GM18526 (cell line): ENCODE results near the gene MID1.

Experiments used
- POLR2A ChIP-seq: IDR thresholded peaks from 3 replicates; pipeline ENCODE4 v1.6.1; 2011; ENCODE audit not compliant: insufficient read length; ENCODE audit errors: extremely low read depth

Gene MID1

GRCh38 chrX:10620121-10620699, at the start of gene MID1:
Gene MID1 (minus strand): TSS chrX:10620585. CDS start chrX:10567547, 53,038 bp downstream.
- TF ChIP-seq POLR2A = no peak

DNA sequence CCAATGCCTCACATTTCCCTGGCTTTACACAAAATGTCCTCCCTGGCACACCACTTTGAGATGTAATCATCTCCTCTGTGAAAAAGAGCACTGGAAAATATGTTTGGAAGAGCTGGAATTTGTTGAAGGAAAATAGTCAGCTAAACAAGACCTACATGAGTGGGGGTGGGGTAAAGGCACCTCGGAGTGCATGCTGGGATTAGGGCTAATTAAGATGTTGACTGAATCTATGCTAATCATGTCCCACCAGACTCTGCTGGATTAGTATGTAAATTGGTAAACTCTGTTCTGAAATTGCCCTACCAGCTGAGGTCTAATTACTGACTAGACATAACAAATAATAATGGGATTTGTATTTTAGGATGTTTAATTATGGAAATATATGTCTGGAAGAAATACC, 46.8 kb upstream of the MID1 start:
- TF ChIP-seq POLR2A = no peak

DNA sequence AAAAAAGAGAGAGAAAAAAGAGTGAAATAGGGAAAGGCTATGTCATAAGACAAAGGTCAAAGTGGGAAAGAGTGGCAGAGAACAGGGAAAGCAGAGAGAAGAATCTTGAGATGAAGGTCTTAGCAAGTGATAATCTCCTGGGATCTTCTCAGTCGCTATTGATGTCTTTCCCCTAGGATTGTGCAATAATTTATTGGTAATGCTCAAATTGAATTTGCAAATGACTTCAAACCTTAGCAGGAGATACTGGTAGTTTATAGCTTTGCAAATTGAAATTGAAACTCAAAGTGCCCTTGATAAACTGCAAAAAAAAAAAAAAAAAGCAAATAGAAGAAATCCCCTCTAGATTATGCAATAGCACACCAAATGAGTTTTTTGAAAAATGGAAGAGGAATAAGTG, 45.7 kb upstream of the MID1 start:
- no peak for TF ChIP-seq POLR2A

DNA sequence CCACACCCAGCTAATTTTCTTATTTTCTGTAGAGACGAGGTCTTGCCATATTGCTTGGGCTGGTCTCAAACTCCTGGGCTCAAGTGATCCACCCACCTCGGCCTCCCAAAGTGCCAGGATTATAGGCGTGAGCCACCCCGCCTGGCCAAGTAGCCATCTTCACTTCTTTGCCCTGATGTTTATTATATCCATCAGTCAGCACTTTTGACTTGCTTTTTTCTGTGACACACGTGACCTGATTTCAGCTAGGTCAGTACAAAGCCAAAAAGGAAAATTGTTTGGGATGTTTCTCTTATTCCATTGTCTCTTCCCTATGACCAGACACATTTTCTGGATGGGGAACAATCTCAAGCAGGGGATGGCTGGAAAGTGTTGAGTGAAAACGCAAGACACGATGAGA, 45.3 kb upstream of the MID1 start:
- TF ChIP-seq POLR2A = no peak

DNA sequence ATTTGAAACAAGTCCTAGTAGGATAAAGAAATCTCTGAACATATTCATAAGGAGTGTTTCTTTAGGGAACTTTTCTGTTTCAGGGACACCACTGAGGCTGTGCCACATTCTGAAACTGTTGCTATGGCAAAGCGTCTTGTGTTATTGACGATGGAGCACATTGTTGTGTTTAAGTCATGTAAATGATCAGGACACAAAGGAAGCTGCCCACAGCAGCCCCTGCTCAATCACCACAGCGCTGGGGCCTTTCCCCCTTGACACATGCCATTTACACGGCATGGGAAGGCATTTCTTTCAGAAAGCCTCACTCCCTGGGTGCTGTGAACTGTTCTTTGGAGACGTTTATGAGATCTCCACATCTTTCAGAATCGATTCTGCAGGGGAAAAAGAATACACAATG, 39.8 kb upstream of the MID1 start:
- TF ChIP-seq POLR2A = no peak

DNA sequence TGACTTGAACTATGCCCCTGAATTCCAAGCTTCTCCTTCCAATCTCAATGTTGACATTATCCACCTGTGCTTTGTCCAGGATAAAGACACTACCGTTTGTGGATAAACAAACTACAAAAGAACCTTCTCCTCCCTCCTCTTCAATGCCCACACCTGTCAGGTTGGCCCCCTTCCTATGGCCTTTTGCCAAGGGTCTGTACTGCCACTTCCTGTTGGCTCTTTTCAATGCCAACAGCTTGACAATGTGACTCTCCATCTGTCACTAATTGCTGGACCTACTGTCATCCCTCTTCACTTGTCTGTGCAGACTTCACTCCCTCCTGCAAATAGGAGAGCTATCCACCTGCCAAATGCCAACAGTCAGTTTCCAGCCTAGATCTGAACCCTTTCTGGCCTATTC, 35.8 kb upstream of the MID1 start:
- TF ChIP-seq POLR2A = no peak

- TF ChIP-seq POLR2A = no peak
These were observed 34.6 kb upstream of the MID1 start for GRCh38 chrX:10654960-10655359.

DNA sequence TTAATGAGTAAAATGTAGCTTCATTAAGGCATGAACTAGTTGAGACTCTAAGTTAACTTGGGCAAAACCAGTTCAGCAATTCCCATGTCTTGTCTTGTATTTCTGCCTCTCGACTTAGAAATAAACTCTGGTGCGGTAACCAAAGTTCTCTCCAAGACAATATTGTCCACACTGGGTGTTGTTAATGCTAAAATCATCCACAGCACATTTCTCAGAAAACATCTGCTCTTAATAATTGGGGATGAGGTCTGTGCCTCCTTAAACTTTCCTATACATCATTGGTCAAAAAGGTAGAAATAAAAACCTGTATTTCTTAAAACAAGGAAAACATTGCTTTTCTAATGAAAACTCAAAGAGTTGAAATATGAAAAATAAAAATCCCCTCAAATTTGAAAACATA, 32.9 kb upstream of the MID1 start:
- no peak for TF ChIP-seq POLR2A

- no peak for TF ChIP-seq POLR2A
These were observed 28.9 kb upstream of the MID1 start for GRCh38 chrX:10649265-10649664.

DNA sequence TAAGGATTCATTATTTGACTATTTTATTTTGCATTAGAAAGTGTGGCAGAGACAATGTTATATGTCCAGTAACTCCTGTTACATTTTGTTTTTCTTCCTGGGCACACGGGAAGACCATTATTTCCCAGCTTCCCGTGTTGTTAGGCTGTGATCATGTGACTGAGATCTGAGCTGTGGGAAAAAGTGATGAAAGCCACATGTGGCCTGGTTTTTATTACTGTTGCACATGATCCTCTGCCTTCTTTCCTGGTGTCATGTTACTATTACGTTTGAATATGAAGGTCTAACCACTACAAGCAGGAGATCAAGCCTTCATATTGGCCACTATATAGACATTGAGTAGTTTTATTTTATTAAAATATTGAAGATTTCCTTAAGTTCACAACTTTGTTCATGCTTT, 28.2 kb upstream of the MID1 start:
- TF ChIP-seq POLR2A = no peak

DNA sequence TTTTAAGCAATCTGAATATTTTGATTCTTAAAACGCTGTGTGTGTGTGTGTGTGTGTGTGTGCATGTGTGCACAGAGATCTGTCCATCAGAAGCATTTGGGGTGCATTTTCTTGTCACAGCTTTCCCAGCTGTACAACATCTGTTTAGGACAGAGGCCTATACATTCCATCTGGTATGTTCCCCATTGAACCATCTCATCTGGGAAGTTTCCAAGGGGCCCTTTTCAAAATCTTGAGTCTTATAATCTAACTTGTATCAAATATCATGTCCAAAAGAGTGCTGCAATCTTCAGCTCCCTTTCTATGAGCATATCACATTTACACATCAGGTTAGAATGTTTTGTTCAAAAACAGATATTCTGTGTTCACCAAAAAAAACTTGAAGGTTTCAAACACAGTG, 16.5 kb upstream of the MID1 start:
- no peak for TF ChIP-seq POLR2A

GRCh38 chrX:10636337-10636736, 16.0 kb upstream of the MID1 start:
- no peak for TF ChIP-seq POLR2A

- TF ChIP-seq POLR2A = no peak
These were observed 14.2 kb upstream of the MID1 start for GRCh38 chrX:10634392-10635161.

GRCh38 chrX:10633722-10634121, 13.3 kb upstream of the MID1 start:
- no peak for TF ChIP-seq POLR2A

- no peak for TF ChIP-seq POLR2A
These were observed 11.2 kb upstream of the MID1 start for GRCh38 chrX:10631416-10632145.

- no peak for TF ChIP-seq POLR2A
These were observed 9.9 kb upstream of the MID1 start for GRCh38 chrX:10630320-10630719.
